ENCODE data around the gene SEC31A.

DNA sequence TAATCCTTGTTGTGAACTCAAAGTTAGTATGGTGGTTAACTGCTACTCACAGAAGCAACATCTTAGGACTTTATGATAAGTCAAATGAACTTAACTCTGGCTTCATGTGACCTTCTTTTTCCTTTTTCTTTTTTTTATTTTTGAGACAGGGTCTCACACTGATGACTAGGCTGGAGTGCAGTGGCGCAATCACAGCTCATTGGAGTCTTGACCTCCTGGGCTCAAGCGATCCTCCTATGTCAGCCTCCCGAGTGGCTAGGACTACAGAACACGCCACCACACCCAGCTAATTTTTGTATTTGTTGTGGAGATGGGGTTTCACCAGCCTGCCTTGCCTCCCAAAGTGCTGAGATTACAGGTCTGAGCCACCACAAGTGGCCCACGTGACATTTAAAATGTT, 22.4 kb downstream of the SEC31A start:
- TF ChIP-seq, protein P1, sequence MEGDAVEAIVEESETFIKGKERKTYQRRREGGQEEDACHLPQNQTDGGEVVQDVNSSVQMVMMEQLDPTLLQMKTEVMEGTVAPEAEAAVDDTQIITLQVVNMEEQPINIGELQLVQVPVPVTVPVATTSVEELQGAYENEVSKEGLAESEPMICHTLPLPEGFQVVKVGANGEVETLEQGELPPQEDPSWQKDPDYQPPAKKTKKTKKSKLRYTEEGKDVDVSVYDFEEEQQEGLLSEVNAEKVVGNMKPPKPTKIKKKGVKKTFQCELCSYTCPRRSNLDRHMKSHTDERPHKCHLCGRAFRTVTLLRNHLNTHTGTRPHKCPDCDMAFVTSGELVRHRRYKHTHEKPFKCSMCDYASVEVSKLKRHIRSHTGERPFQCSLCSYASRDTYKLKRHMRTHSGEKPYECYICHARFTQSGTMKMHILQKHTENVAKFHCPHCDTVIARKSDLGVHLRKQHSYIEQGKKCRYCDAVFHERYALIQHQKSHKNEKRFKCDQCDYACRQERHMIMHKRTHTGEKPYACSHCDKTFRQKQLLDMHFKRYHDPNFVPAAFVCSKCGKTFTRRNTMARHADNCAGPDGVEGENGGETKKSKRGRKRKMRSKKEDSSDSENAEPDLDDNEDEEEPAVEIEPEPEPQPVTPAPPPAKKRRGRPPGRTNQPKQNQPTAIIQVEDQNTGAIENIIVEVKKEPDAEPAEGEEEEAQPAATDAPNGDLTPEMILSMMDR (IDR thresholded peaks at IDR 0.05; ENCODE audit: low read length), result no peak
- TF ChIP-seq EZH2phosphoT487 (IDR thresholded peaks at IDR 0.05; ENCODE audit: low read length) (no peak), EZH2 (optimal IDR thresholded peaks at IDR 0.05; ENCODE audit: low read depth, low read length) (no peak)
